HG03280 (cell line): ENCODE measurements around the gene LHFPL3.

Source experiments
- ATAC-seq: cut with Tn5 transposase; IDR thresholded peaks from one replicate; pipeline ENCODE4 v1.9.1; 2021; ENCODE audit warnings: mild to moderate bottlenecking, moderate library complexity; ENCODE audit not compliant: unreplicated experiment

LHFPL3 gene

GRCh38 chr7:104955276-104955675 is 626.9 kb downstream of the LHFPL3 start:
- no peak for ATAC-seq
